Activated CD4-positive, alpha-beta T cell treated with anti-CD3 and anti-CD28 coated beads, Interleukin-2, amount 10 ng/mL, durations not matched to agents 7 days and 5 days (primary cell): Measurements from ENCODE around the gene ZNF205. TPM values are rescaled to one million over a fixed set of nuclear protein-coding genes. Genes with fewer than 3 reads are reported as not detected.

ENCODE experiments used
- CTCF ChIA-PET: fragments of 350-600 bp; sonication (Branson Sonifier 250); formaldehyde crosslinking; loops from one replicate; lab custom pipeline; 2021; ENCODE audit warnings: antibody characterized with exemption; lab: Charles Lee
- POLR2A ChIA-PET: fragments of 350-600 bp; sonication (Branson Sonifier 250); formaldehyde crosslinking; loops from one replicate; lab custom pipeline; 2021; ENCODE audit warnings: antibody characterized with exemption; lab: Charles Lee
- DNase-seq: peaks from one replicate; pipeline ENCODE4 v3.0.0-alpha.2; 2020
- H3K27ac Mint-ChIP-seq: one replicate; pipeline ENCODE4 v1.8.0; 2021; ENCODE audit warnings: mild to moderate bottlenecking, moderate library complexity, mixed read lengths
- H3K27me3 Mint-ChIP-seq: one replicate; pipeline ENCODE4 v1.8.0; 2021; ENCODE audit warnings: mixed read lengths
- H3K36me3 Mint-ChIP-seq: one replicate; pipeline ENCODE4 v1.8.0; 2021; ENCODE audit warnings: low read depth, mixed read lengths
- H3K4me1 Mint-ChIP-seq: one replicate; pipeline ENCODE4 v1.8.0; 2021; ENCODE audit warnings: mixed read lengths
- H3K4me3 Mint-ChIP-seq: one replicate; pipeline ENCODE4 v1.8.0; 2021; ENCODE audit warnings: mild to moderate bottlenecking, moderate library complexity, mixed read lengths
- H3K9me3 Mint-ChIP-seq: one replicate; pipeline ENCODE4 v1.8.0; 2021; ENCODE audit warnings: mixed read lengths
- total RNA-seq, 2 experiments: library from RNA; stranded (reverse); gene quantifications; one replicate each; pipeline ENCODE4 v1.2.3, GENCODE V29; 2021

Gene ZNF205
- total RNA-seq, 2 experiments from 2014 or later = not detected

- H3K36me3 Mint-ChIP-seq = peaks cover 19% of the 10 kb centered on the region
- peak overlapping the region; percentile 69 for H3K4me3 Mint-ChIP-seq
- ChIA-PET POLR2A (no interaction called here), CTCF (interaction anchor here (0.7 to 1.7 kb wide), 3 partner anchors 10 to 39 kb away, joined by 3 to 5 read pairs (median 3); no protein-coding TSS in a partner anchor)
- H3K9me3 Mint-ChIP-seq = peaks cover 3% of the 10 kb centered on the region
- peak overlapping the region; percentile 78 for H3K27ac Mint-ChIP-seq
- DNase-seq = no peak
- no peaks in the 10 kb centered on the region for H3K27me3 Mint-ChIP-seq
- H3K4me1 Mint-ChIP-seq = peaks cover 64% of the 10 kb centered on the region
These were observed 26.4 kb upstream of the ZNF205 start for GRCh38 chr16:3085868-3086595.

- ChIA-PET POLR2A (no interaction called here), CTCF (interaction anchor here (1.0 to 5.6 kb wide), 6 partner anchors 11 to 45 kb away, joined by 3 to 38 read pairs (median 4); partner anchors contain the start of gene ZSCAN10)
- no peaks in the 10 kb centered on the region for H3K9me3 Mint-ChIP-seq
- DNase-seq = no peak
- H3K27me3 Mint-ChIP-seq = no peaks in the 10 kb centered on the region
- peaks cover 15% of the 10 kb centered on the region for H3K36me3 Mint-ChIP-seq
- peak overlapping the region; percentile 78 for H3K27ac Mint-ChIP-seq
- peak overlapping the region; percentile 69 for H3K4me3 Mint-ChIP-seq
- H3K4me1 Mint-ChIP-seq = peaks cover 66% of the 10 kb centered on the region
These were observed 25.7 kb upstream of the ZNF205 start for GRCh38 chr16:3086596-3087242.

- ChIA-PET CTCF (interaction anchor here (1.0 to 5.6 kb wide), 6 partner anchors 11 to 44 kb away, joined by 3 to 38 read pairs (median 4); partner anchors contain the start of gene ZSCAN10), POLR2A (no interaction called here)
- Mint-ChIP-seq H3K4me1 (peaks cover 64% of the 10 kb centered on the region), H3K4me3 (peak overlapping the region; percentile 69), H3K27ac (peak overlapping the region; percentile 89), H3K36me3 (peaks cover 13% of the 10 kb centered on the region), H3K27me3 (no peaks in the 10 kb centered on the region), H3K9me3 (no peaks in the 10 kb centered on the region)
- no peak for DNase-seq
These were observed 24.8 kb upstream of the ZNF205 start for GRCh38 chr16:3087243-3088235.

DNA sequence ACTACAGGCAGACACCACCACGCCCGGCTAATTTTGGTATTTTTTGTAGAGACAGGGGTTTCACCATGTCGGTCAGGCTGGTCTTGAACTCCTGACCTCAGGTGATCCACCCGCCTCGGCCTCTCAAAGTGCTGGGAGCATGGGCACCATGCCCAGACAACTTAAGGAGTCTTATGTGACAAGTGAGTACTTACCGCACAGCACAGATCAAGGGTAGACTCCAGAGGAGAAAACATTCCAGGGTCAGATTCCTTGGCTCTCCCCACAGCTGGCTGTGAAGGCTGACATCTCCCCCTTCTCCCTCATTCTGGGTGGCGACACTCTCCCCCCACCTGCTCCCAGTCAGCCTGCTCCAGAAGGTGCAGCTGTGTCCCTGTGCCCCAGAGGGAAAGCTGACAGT lies 23.9 kb upstream of the ZNF205 start:
- no peak for DNase-seq
- Mint-ChIP-seq H3K4me3 (peak overlapping the region; percentile 17), H3K9me3 (no peaks in the 10 kb centered on the region), H3K27me3 (no peaks in the 10 kb centered on the region), H3K36me3 (peaks cover 8% of the 10 kb centered on the region), H3K27ac (peak overlapping the region; percentile 88), H3K4me1 (peaks cover 64% of the 10 kb centered on the region)
- POLR2A ChIA-PET = no interaction called here
- CTCF ChIA-PET = interaction anchor here (1.1 to 5.6 kb wide), 3 partner anchors 8 to 24 kb away, joined by 3 to 38 read pairs (median 6); partner anchors contain the start of gene ZSCAN10

GRCh38 chr16:3088925-3089716 lies 23.3 kb upstream of the ZNF205 start:
- H3K36me3 Mint-ChIP-seq = peaks cover 8% of the 10 kb centered on the region
- DNase-seq = no peak
- ChIA-PET CTCF (interaction anchor here (0.9 to 5.6 kb wide), 4 partner anchors 9 to 40 kb away, joined by 3 to 38 read pairs (median 4); partner anchors contain the start of gene ZSCAN10), POLR2A (no interaction called here)
- no peaks in the 10 kb centered on the region for H3K9me3 Mint-ChIP-seq
- no peak overlapping the region for H3K27ac Mint-ChIP-seq
- H3K4me3 Mint-ChIP-seq = no peak overlapping the region
- peaks cover 63% of the 10 kb centered on the region for H3K4me1 Mint-ChIP-seq
- no peaks in the 10 kb centered on the region for H3K27me3 Mint-ChIP-seq

DNA sequence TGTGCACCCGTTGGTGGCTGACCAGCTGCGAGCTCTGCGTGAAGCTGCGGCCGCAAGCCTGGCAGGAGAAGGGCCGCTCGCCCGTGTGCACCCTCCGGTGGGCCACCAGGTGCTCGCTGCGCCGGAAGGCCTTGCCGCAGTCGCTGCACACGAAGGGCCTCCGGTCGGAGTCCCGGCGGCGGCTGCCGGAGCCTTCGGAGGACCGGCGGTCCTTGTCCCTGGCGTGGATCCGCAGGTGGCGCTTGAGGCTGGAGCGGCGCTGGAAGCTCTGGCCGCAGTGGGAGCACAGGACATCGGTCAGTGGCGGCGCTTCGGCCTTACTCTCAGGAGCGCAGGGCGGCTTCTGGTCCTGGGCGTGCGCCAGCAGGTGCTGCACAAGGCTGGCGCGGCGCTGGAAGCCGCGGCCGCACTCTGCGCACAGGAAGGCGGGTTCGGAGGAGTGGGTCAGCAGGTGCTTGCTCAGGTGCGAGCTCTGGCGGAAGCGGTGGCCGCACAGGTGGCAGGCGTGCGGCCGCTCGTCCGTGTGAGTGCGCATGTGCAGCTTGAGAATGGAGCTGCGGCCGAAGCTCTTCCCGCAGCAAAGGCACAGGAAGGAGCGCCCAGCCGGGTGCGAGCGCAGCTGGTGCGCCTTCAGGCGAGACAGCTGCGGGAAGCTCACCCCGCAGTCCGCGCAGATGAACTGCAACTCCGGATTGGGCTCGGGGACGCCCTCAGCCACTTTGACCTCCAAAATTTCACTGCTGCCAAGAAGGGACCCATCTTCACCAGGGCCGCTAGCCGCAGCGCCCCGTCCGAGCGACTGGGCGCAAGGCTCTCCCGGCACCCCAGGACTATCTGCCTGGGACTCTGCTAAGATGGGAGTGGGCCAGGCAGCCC lies 22.4 kb upstream of the ZNF205 start:
- H3K4me1 Mint-ChIP-seq = peaks cover 62% of the 10 kb centered on the region
- no peak overlapping the region for H3K27ac Mint-ChIP-seq
- no peaks in the 10 kb centered on the region for H3K9me3 Mint-ChIP-seq
- H3K27me3 Mint-ChIP-seq = no peaks in the 10 kb centered on the region
- no peak overlapping the region for H3K4me3 Mint-ChIP-seq
- DNase-seq = no peak
- ChIA-PET CTCF (interaction anchor here (0.9 to 5.6 kb wide), 5 partner anchors 8 to 40 kb away, joined by 3 to 38 read pairs (median 8); partner anchors contain the start of gene ZSCAN10), POLR2A (no interaction called here)
- H3K36me3 Mint-ChIP-seq = peaks cover 6% of the 10 kb centered on the region

DNA sequence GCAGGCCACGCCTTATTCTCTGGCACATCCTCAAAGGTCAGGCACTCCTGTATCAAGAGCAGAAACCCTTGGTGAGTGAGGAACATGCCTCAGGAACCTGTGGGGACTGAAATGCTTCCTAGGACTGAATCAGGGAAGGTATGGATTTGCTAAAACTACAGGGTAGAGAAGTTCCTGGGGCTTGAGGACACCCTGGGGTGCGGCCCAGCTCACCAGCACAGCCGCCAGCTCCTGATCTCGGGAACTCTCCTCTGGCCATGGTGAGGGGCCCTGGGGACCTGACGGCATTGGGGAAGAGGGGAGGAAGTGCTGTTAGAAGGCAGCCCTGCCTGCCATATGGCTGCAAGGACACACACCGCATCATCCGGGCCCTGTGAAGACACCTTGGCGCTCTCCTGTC lies 20.8 kb upstream of the ZNF205 start:
- ChIA-PET POLR2A (no interaction called here), CTCF (interaction anchor here (1.5 to 5.6 kb wide), 4 partner anchors 7 to 43 kb away, joined by 3 to 38 read pairs (median 10); partner anchors contain the start of genes ZNF213 and ZSCAN10)
- Mint-ChIP-seq H3K27ac (peak overlapping the region; percentile 81), H3K4me3 (no peak overlapping the region), H3K27me3 (no peaks in the 10 kb centered on the region), H3K36me3 (no peaks in the 10 kb centered on the region), H3K4me1 (peaks cover 62% of the 10 kb centered on the region), H3K9me3 (no peaks in the 10 kb centered on the region)
- DNase-seq = no peak

DNA sequence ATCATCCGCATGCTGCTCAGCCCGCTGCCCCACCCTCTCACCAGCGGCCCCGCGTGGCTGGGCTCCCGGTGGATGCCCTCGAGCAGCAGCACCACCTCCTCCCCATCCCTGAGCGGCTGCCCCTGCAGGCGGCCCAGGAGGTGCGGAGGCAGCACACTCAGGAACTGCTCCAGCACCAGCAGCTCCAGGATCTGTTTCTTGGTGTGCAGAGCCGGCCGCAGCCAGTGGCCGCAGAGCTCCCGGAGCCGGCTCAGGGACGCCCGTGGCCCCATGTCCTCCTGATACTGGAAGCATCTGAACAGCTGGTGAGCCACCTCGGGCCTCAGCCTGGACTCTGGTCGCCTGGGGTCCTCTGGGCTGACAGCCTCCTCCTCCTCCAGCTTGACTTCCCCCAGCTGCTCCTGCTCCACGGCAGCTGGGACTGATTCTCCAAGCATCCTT lies 19.9 kb upstream of the ZNF205 start:
- Mint-ChIP-seq H3K36me3 (no peaks in the 10 kb centered on the region), H3K4me3 (no peak overlapping the region), H3K27me3 (no peaks in the 10 kb centered on the region), H3K4me1 (peaks cover 60% of the 10 kb centered on the region), H3K27ac (no peak overlapping the region), H3K9me3 (no peaks in the 10 kb centered on the region)
- ChIA-PET CTCF (interaction anchor here (0.9 to 2.4 kb wide), 5 partner anchors 9 to 42 kb away, joined by 3 to 11 read pairs (median 3); partner anchors contain the start of gene ZNF213), POLR2A (no interaction called here)
- DNase-seq = no peak

- Mint-ChIP-seq H3K9me3 (no peaks in the 10 kb centered on the region), H3K36me3 (no peaks in the 10 kb centered on the region), H3K27me3 (no peaks in the 10 kb centered on the region), H3K4me1 (peaks cover 62% of the 10 kb centered on the region), H3K27ac (peak overlapping the region; percentile 11), H3K4me3 (no peak overlapping the region)
- DNase-seq = peak; percentile 64
- ChIA-PET POLR2A (interaction anchor here (0.7 kb wide), 1 partner anchor 20 kb away, joined by 5 read pairs; no protein-coding TSS in a partner anchor), CTCF (interaction anchor here (0.8 to 5.1 kb wide), 6 partner anchors 8 to 38 kb away, joined by 3 to 38 read pairs (median 4); no protein-coding TSS in a partner anchor)
These were observed 17.9 kb upstream of the ZNF205 start for GRCh38 chr16:3094289-3095027.

GRCh38 chr16:3095869-3096268 lies 16.5 kb upstream of the ZNF205 start:
- Mint-ChIP-seq H3K4me1 (peaks cover 68% of the 10 kb centered on the region), H3K27me3 (no peaks in the 10 kb centered on the region), H3K36me3 (no peaks in the 10 kb centered on the region), H3K4me3 (peak overlapping the region; percentile 32), H3K9me3 (no peaks in the 10 kb centered on the region), H3K27ac (peak overlapping the region; percentile 80)
- DNase-seq = peak; percentile 74
- CTCF ChIA-PET = interaction anchor here (0.6 to 6.2 kb wide), 21 partner anchors 7 to 70 kb away, joined by 3 to 38 read pairs (median 5); partner anchors contain the start of gene IL32
- POLR2A ChIA-PET = interaction anchor here (1.4 kb wide), 1 partner anchor 30 kb away, joined by 3 read pairs; the partner anchor contains the start of gene IL32
